ENCODE data around the gene CDKN2B-AS1.

The CDKN2B-AS1 gene

DNA sequence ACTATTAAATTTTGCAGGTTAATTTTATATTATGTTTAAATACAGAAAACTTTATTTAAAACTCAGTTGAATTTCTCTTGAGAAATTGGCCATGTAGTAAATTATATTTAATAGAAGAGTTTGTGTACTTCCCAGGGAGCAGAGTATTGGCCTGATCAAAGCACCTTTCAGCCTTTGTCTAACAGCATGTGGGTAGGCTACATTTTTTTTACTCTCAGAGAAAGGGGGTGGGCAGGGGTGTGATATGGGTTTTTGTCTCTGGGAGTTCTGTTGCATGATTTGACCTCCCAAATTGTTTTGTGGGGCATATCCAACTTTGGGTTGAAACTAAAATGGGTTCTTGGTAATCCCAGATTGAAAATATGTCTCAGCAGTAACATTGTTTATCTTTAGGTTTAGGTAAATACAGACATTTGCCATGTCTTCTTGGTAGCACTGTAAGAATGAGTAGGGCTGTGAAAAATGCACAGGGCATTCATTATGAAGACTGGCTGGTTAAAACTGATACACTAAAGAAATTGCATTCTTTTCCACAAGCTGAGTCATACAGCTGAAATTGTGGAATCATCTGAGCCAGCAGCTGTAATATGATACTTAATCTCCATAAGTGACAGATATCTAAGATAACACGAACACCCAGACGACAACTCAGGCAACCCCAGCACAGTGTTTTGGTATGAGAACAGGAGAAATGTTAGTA lies 89.9 kb downstream of the CDKN2B-AS1 start:
- DNase-seq (ENCODE audit: low read depth in 2 of 2), result no peak

DNA sequence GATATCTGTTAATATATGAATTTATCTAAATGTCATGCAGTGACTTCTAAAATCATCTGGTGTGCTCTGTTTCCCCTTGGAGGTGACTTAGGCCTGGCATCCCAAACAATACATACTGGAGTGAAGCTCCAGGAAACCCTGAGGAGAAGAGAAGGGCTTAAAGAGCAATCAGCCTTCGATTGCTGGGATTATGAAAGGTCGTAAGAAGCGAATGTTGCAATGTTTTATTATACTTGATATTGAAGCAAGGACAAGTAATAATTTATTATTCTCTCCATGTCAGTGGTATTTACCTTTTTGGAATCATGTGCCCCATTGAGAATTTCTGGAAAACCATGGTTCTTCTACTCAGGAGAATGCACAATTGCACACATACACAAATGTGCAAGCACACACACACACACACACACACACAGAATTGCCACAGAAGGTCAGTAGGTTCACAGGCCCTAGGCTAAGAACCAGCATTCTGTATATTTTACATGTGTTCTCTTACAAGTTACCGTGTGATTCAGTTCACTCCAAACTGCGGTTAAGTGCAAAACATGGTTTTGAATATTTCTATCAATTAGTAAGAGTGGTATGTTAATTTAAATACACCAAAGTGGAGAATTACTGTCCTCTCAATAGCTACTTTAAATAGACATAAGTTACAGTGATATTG lies 93.6 kb downstream of the CDKN2B-AS1 start:
- no peak for DNase-seq (ENCODE audit: low read depth in 2 of 2)

DNA sequence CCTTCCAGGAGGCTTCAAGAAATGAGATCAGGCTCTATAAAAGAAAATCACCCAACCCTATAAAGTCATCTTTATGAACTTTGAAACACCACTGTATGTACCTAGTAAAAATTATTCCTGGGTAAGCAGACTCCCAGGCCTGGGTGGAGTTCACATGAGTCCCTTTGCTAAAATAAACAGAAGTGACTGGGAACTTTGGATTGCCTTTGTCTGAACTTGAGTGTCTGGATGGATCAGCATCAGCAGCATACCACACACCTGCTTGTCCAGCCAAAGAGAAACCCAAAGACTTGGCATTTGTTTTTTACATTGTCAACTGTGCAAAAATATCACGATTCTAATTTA lies 94.1 kb downstream of the CDKN2B-AS1 start:
- no peak for DNase-seq (ENCODE audit: low read depth in 2 of 2)

DNA sequence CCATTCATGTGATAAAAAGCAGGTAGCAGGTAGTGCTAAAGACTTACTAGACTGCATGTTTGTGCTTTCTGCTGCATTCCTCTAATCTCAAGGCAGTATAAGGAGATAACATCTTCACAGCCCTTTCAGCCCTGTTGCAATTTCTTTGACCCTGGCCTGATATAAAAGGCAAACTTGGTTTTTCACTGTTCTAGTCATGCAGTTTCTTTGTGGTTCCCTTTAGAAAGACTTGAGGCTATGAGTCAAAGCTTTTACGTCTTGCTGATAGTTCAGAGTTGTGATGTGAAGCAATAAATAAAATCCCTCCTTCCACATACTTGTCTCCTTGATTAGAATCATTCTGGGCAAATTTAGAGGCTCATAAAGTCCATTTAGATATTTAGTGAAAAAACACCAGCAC lies 103.1 kb downstream of the CDKN2B-AS1 start:
- no peak for DNase-seq (ENCODE audit: low read depth in 2 of 2)

DNA sequence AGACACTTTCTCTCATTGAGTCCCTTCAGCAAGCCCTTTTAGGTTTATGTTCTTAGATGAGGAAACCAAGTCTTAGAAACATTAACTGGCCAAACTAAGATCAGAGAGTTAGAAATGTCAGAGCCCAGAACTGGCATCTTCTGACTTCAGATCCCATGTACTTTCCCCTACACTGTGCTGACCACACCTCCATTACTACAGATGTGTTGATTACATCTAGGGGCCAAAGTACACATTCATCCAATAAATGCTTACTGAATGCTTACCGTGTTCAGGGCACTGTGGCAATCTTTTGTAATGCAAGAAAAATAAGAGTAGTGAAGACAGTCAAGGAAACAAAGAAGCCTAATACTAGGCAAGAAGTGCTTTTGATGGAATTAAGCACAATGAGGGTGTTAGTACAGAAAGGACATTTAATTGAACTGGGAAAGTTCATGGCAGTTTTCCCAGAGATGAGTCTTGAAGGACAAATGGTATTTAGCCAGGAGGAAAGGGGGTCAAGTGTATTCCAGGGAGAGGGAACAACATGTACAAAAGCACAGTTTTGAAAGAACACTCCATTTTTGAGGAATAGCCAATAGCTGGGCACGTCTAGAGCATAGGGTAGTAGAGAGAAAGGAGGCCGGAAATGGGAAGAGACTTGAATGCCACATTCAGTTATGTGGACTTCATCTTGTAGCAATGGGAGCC lies 104.2 kb downstream of the CDKN2B-AS1 start:
- DNase-seq (ENCODE audit: low read depth in 2 of 2), result no peak

DNA sequence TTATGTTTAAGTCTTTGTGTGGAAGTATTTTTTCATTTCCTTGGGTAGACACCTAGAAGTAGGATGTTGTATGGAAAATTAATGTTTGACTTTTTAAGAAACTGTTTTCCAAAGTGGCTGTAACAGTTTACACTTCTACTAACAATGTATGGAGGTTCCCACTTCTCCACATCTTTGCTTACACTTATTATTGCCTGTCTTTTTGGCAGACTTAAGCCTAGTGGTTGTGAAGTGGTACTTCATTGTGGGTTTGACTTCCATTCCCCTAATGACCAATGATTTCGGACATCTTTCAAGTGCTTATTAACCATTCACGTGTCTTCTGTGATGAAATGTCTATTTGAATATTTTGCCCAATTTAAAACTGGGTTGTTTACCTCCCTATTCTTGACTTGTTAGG lies 106.0 kb downstream of the CDKN2B-AS1 start:
- DNase-seq (ENCODE audit: low read depth in 2 of 2), result no peak

DNA sequence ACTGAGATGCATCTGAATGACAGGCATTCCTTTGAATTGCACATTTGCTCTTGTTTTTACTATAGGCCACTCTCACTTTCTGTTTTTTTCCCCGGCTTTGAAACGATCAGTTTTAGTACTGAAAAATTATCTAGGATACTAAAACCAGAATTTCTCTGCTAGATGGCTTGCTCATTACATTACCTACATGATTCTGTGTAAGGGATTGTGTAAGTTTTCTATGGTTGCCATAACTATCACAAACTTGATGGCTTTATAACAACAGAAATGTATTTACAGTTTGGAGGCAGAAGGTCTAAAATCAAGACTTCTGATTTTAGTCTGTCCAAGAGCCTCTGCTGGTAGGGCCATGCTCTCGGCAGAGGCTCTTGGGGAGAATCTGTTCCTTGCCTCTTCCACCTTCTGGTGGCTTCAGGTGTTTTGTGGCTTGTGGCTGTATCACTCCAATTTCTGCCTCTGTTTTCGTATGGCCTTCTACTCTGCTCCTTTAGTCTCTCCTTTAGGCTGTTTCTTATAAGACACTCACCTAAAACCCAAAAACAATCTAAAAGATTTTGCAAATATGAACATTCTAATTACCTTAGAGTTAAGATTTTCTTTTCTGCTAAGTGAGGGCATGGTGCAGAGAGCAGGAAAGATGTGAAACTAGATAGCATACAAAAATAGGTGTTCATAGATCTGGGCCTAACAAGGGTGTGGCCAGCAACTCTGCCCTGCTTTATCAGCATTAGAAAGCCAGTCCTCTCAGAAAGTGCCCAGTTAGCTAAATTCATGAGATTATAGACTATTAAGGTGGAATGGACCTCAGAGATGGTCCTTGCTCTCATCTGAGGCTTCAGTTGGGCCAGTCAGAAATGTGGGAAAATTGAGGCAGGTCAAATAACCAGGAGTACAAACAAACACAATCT lies 107.8 kb downstream of the CDKN2B-AS1 start:
- DNase-seq (ENCODE audit: low read depth in 2 of 2), result no peak

DNA sequence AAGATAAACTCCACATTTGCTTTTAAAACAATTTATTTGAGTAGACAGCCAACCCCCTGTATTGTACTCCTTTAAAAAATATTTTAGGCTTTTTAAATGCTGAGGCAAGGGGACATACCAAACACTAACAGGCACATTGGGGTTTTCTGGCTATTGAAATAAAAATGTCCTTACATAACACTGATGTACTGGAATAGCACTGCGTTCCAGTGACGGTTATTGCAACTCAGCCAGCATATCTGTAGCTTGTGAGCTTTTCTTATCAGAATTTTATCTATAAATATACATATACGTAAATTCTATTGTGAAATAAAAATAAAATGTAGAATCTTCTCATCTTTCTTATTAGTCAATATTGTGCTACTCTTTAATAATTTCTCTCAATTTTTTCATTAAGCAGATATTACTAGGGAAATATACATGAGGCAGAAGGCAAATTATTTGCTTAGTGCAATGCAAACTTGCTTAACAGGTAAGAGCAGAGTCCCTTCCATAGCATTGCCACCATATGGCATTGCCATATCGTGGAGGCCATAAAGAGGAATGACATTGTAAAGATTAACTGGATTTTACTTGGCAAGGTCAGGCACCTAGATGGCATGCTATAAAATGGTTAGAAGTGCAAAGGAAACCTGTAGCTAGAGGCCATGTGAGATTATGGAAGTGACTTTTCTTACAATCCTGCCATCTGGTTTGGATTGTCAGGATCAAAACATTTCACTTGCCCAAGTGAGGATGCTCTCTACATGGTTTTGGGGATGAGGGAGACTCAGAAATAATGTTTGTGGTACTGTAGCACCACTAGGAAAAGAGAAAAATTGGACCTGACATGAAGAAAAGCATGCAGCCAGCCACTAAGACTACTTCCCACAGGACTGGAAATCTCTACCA lies 109.3 kb downstream of the CDKN2B-AS1 start:
- no peak for DNase-seq (ENCODE audit: low read depth in 2 of 2)

DNA sequence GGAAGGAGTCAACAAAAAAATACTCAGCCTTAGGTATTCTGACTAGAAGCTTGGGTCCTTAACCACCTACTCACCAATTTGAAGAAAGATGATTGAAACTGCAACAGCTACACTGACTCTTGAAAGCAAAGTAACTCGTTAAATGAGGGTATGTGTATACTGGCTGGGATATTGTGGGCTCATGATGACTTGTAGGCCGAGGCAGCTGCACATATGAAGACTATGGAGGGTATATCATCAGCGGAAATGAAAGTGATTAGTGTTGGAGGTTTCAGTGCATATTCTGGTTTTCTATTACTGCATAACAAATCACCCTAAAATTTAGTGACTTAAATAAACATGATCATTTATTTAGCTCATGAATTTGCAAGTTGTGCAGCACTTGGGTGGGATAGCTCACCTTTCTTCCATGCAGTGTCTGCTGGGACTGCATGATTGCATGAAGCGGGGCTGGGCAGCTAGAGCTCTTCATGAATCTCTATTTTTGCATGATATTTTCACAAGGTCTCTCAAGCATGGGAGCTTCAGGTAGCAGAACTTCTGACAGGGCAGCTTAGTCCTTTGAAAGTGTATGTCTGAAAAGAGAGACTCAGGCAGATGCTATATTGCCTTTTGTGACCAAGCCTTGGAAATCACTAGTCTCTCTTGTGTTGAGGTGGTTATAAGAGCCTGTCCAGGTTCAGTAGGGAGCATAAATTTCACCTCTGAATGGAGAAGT lies 110.6 kb downstream of the CDKN2B-AS1 start:
- DNase-seq (ENCODE audit: low read depth in 2 of 2), result no peak

DNA sequence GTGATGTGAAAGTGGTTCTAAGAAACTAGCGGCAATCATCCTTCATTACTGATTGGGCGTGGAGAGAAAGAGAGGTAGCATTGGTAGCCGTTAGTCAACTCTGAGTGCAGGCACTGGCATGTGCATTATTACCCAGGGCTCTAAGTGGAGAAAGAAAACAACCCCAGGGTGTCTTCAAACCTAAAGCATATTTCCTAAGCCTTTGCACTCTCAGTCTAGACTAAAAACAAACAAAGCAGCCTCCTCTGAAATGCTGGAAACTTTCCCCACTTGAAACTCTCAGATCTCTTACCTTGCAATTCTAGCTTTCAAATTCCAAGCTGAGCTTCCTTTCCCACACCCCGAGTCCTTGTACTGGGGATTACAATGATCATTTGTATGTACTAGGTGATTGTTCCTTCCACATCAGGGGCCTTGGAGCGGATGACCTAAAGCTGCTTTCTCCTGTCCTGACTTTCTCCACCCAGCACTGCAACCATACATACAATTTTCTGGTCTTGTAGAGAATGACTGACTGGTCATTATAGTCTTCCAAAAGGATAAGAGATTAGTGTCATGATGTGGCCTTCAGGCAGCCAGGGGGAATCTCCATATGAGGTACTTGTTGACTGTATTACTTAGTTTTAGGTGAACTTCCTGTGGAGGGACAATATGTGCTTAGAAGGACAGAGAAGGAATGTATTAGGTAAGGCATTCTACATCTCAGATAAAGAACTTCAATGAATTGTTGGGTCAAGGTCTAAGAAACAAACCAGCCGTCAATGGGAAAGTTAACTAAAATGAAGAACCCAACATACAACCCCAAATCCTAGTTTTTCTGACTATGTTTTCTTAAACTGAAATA lies 112.8 kb downstream of the CDKN2B-AS1 start:
- DNase-seq (ENCODE audit: low read depth in 2 of 2), result no peak

DNA sequence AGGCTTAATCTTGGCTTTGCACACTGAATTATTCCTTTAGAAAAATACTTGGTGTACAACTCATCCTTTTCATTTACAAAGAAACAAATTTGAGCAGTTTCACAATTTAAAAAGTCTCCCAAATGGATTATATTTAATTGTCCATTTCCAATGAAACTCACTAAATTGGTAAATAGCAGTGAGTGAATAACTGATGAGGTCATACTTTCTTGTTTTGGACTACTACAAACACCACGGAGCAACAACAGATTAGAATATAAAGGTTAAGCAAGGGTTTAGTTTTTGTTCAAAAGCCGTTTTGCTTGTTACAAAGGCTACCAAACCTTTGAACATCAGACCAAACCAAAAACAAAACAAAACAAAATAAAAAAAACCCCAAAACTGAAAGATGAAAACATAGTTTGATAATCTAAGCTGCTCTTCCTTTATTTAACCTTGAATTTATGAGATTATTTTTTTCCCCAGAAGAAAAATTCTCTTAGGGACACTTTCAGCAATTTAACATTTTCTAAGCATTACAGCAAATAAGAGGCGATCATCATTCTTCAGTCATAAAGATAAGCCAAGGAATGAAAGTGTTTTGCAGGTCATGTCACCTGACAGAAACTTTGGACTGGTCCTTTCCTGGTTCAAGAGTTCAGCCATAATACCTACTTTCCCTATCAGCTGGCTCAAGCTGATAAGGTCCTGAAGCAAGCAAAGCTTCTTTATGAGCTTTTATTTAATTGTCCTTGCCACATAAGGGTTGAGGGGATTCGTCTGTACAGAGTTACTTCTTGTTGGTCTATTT lies 114.2 kb downstream of the CDKN2B-AS1 start:
- DNase-seq (ENCODE audit: low read depth in 2 of 2), result no peak

DNA sequence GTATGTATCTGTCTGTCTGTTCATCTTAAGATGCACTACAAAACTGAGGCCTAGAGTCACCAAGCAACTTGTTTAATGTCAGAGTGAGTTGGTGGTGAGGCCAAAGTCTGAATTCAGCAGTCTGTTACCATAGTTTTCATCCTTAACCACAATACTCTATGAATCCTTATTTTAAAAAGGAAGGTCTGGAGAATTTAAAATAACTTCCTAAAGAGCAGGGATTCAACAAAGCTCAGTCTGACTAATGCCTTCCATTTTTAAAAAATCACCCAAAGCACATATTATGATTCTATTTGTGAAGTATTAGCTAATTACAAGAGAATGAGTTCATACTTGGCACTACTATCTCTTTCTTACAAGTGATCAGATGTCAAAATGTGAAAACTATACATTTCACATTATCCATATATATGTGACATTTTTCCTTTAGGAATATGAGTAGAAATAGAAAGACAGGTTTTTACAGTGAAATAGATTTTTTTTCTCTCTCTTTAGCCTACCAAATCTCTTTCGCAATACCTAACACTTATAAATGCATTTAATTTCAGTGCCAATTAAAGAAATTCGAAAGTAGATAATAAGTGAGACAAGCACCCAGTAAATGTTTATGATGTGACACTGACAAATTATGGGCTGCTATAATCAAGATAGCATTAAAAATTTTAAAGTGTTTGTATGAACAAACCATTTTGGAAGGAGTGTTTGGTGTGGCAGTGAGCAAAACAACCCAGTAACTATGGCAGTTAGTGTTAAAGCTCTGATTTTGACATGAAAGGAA lies 116.8 kb downstream of the CDKN2B-AS1 start:
- no peak for DNase-seq (ENCODE audit: low read depth in 2 of 2)

DNA sequence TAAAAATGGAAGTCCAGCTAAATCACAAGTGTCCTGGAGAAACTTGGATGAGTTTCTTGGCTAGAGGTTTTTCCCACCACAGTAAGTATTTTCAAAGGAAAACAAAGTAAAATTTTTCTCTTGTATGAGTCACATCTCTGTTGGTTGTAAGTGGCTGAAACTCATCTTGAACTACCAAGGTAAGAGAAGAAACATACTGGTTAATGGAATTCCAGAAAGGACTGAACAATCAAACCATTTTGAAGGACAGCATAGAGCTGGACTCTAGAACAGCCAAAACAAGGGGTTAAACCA lies 117.3 kb downstream of the CDKN2B-AS1 start:
- no peak for DNase-seq (ENCODE audit: low read depth in 2 of 2)

DNA sequence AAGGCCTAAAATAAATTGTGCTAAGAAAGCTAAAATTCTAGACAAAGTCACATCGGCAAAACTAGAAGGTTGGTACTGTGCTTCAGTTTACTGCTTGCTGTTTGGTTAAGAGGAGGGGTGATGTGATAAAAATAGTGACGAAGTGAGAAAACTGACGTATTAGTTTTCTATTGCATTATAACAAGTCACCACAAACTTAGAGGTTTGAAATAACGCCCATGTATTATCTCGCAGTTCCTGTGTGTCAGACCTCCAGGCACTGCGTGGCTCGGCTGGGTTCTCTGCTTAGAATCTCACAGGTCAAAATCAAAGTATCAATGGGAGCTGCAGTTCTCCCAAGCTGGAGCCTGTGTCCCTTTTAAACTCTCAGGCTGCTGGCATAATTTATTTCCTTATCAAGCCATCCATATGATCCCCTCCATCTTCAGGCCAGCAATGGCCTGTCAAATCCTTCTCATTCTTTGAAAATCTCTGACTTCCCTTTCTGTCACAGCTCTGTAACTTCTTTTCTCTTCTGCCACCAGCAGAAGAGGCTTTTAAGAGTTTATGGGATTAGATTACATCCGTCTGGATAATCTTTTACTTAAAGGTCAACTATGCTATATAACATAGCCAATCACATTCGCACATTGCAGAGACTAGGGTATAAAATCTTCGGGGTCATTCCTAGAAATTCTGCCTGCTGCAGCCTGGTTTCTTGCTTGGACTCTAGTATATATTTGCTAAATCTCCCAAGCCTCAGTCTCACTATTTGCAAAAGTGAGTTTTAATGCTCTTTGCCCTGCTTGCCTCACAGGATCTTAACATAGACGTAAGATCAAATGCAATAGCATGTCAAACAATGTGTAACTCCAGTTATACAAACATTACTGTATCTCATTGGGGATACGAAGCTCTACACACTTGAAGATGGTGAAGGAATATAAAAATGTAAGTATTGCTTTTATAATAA lies 118.6 kb downstream of the CDKN2B-AS1 start:
- DNase-seq (ENCODE audit: low read depth in 2 of 2), result no peak

DNA sequence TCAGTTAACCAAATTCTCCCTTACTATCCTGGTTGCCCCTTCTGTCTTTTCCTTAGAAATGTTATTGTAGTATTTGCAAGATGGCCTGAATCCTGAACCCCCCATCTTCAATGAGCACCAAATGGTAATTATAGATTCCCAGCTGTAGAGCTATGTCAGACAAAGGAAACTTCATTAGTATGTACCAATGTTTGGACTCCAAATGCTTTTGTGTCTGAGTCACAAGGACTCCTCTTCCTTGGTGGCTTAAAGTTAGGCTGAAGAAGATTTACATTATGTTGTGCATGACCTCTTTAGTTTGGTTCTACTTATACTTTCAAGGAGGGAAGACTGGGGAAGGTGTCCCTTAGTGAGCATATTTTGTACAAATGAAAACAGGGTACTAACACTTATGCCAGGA lies 120.4 kb downstream of the CDKN2B-AS1 start:
- no peak for DNase-seq (ENCODE audit: low read depth in 2 of 2)

DNA sequence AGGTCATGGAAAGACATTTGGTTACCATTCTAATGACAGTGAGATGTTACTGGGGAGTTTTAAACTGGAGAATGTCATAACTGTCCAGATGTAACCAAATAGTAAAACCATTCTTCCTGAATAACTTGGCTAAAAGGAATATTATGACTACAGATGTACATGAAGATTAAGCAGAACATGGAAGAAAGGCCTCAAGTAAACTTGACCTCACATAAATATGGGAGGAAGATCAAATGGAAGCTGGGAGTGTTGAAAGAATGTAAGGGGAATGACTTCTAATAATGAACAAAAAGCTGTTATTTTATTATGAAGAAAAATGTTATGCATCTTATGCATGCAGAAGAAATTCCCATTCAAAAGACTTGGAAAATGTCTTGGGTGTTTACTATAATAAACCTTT lies 122.2 kb downstream of the CDKN2B-AS1 start:
- no peak for DNase-seq (ENCODE audit: low read depth in 2 of 2)

Data from stimulated activated CD4-positive, alpha-beta T cell treated with anti-CD3 and anti-CD28 coated beads, Interleukin-15, amount 100 ng/mL, for 48 hours (primary cell).